Measurements from ENCODE around the gene SLC30A2.

Gene SLC30A2

GRCh38 chr1:25992689-25993171 is 53.2 kb downstream of the SLC30A2 start:
- in situ Hi-C loops (cut with HindIII; ENCODE audit: low pct_unique_long_range_greater_than_20kb, low sequenced_read_pairs): no loop called here
- no peak for DNase-seq (ENCODE audit: low read depth in 1 of 2, low spot score in 1 of 2)

GRCh38 chr1:25991937-25992688 is 53.8 kb downstream of the SLC30A2 start:
- no peak for TF ChIP-seq JUND (IDR thresholded peaks at IDR 0.05; ENCODE audit: low read depth)
- in situ Hi-C loops (cut with HindIII; ENCODE audit: low pct_unique_long_range_greater_than_20kb, low sequenced_read_pairs): no loop called here
- no peak for DNase-seq (ENCODE audit: low read depth in 1 of 2, low spot score in 1 of 2)

More at GRCh38 chr1:25992689-25993171, 53.2 kb downstream of the SLC30A2 start:
- TF ChIP-seq JUND (IDR thresholded peaks at IDR 0.05; ENCODE audit: low read depth): no peak

- in situ Hi-C loops (cut with HindIII; ENCODE audit: low pct_unique_long_range_greater_than_20kb, low sequenced_read_pairs): no loop called here
- no peak for TF ChIP-seq JUND (IDR thresholded peaks at IDR 0.05; ENCODE audit: low read depth)
- DNase-seq (ENCODE audit: low read depth in 1 of 2, low spot score in 1 of 2): no peak
Measured at GRCh38 chr1:25990702-25991395, 55.1 kb downstream of the SLC30A2 start.

- TF ChIP-seq JUND (IDR thresholded peaks at IDR 0.05; ENCODE audit: low read depth): no peak
- no peak for DNase-seq (ENCODE audit: low read depth in 1 of 2, low spot score in 1 of 2)
- in situ Hi-C loops (cut with HindIII; ENCODE audit: low pct_unique_long_range_greater_than_20kb, low sequenced_read_pairs): no loop called here
Measured at GRCh38 chr1:25990251-25990650, 55.7 kb downstream of the SLC30A2 start.

- in situ Hi-C loops (cut with HindIII; ENCODE audit: low pct_unique_long_range_greater_than_20kb, low sequenced_read_pairs): no loop called here
- TF ChIP-seq JUND (IDR thresholded peaks at IDR 0.05; ENCODE audit: low read depth): no peak
- DNase-seq (ENCODE audit: low read depth in 1 of 2, low spot score in 1 of 2): no peak
Measured at GRCh38 chr1:25989440-25990234, 56.3 kb downstream of the SLC30A2 start.

GRCh38 chr1:25987951-25988350 is 58.0 kb downstream of the SLC30A2 start:
- no peak for TF ChIP-seq JUND (IDR thresholded peaks at IDR 0.05; ENCODE audit: low read depth)
- in situ Hi-C loops (cut with HindIII; ENCODE audit: low pct_unique_long_range_greater_than_20kb, low sequenced_read_pairs): no loop called here
- no peak for DNase-seq (ENCODE audit: low read depth in 1 of 2, low spot score in 1 of 2)

Data from T47D (cell line).